ENCODE data around the gene SNAI1.
"Not testable (repeated sequence)": the region's sequence is repeated elsewhere in the genome, so short reads cannot be mapped to it uniquely, and the experiment has no call there.

SNAI1 gene

DNA sequence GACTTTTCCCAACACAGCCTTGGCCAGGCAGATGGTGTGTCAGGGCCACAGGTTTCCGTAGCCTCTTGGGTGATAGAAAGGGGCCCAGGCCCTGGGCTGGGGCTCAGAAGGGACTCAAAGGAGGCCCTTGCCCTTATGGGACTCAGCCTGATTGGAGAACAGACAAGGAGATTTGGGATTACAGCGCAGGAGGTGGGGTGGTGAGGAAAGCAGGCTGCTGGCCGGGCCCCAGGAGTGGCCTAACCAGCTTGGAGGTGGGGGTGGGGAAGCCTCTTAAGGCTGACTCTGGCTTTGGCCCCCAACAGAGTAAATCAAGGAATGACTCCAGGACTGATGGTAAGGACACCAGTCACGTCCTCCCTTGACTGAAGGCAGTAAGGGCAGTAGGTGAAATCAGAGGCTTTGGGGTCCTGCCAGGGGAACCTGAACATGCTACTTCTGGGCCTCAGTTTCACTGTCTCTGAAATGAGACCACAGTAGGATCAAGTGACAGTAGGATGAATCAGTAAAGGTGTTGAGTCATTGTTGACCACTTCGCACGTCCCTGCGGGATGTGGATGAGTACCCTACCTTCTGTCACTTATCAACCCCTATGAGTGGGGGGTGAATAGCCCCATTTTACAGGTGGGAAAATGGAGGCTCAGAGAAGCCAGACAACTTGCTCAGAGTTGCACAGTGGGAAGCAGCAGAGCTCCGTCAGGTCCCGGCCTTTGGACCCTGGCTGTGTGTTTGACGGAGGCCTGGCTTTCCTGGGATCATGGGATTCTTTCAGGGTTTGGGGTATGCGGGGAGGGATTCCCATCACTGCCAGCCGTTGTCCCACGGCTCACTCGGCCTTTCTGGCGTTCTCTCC, 4.5 kb downstream of the SNAI1 start:
- no peak for DNase-seq (ENCODE audit: low read depth)

DNA sequence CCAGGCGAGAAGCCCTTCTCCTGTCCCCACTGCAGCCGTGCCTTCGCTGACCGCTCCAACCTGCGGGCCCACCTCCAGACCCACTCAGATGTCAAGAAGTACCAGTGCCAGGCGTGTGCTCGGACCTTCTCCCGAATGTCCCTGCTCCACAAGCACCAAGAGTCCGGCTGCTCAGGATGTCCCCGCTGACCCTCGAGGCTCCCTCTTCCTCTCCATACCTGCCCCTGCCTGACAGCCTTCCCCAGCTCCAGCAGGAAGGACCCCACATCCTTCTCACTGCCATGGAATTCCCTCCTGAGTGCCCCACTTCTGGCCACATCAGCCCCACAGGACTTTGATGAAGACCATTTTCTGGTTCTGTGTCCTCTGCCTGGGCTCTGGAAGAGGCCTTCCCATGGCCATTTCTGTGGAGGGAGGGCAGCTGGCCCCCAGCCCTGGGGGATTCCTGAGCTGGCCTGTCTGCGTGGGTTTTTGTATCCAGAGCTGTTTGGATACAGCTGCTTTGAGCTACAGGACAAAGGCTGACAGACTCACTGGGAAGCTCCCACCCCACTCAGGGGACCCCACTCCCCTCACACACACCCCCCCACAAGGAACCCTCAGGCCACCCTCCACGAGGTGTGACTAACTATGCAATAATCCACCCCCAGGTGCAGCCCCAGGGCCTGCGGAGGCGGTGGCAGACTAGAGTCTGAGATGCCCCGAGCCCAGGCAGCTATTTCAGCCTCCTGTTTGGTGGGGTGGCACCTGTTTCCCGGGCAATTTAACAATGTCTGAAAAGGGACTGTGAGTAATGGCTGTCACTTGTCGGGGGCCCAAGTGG, 5.3 kb downstream of the SNAI1 start:
- DNase-seq (ENCODE audit: low read depth): no peak

DNA sequence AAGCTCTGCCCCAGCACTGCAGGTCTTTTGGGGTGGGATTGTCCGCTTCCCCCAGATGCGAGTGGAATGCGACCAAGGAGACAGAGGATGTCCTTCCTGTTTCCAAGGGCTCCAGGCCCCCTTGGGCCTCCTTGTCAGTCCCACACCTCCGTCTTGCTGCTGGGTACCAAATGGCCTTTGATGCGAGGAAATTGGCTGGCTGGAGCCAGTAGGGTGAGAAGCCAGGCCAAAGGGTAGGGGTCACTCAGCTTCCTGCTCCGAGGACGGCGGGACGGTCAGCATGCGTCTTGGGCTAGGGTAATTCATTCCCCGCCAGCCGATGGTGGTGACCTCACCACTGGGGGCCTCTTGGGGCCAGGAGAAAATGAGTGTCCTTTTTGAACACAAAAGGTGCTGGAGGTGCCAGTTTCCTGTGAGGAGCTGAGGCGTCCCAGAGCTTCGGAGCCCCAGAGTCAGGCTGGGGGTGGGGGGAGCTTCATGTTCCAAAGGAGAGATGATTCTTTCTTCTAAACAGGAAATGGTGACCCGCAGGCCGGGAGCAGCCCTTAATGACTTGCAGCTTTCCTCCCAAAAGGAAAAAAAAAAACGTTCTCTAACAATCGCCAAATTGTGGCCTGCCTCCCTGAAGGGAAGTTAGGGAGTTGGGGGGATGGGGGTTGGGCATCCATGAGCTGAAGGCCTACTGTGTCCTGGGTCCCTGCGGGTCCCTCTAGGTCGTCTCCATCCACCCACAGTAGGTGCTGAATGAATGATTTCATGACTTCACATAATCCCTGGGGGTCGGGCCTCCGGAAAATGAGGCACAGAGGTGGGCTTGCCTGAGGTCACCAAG, 6.7 kb downstream of the SNAI1 start:
- DNase-seq (ENCODE audit: low read depth): peak; percentile 92

DNA sequence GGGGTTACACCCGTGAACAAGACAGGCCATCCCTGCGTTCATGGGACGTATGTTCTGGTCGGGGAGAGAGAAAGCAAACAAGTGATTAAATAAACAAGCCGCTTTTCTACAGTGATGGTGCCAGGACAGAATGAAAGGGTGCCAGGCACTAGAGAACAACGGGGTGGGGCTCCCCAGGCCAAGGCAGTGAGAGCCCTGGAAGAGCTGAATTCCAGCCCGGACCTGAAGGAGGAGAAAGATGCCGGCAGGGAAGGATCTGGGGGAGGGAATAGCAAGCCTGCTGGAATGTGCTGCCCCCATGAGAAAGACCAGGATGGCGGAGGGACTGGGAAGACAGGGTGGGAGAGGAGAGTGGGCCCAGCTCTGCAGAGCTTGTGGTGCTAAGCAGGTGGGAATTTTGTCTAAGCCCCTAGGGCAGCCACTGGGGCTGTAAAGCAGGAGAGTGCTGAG, 7.5 kb downstream of the SNAI1 start:
- no peak for DNase-seq (ENCODE audit: low read depth)

DNA sequence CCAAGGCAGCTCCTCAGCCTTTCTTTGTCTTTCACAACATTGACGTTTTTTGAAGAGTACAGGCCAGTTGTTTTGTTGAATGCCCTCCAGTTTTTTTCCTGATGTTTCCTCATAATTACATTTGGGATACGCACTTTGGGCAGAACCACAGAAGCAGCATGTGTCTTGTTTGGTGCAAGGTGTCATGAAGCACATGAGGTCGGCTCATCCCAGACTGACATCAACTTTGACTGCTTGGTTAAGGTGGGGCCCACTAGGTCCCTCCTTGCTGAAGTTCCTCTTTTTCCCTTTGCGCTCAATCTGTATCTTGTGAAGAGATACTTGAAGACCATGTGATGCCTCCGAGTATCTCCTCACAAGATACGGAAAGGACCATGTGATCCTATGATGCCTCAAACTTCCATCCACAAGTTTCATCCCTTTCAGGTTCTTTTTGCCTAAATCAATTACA, 10.5 kb downstream of the SNAI1 start:
- DNase-seq (ENCODE audit: low read depth): no peak

DNA sequence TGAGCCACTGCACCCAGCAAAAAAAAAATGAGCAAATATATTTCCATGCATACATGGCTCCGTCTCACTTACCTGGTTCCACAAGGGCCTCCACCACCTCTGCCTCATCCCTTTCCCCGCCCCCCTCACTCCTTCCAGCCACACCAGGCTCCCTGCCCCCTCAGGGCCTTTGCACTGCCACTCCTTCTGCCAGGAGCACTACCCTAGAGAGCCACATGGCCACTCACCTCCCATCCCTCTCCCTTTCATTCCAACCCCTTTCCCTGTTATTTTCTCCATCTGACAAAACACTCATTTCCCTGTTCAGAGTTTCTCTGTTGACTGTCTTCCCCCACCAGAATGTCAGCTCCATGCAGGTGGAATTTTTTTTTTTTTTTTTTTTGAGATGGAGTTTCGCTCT, 12.8 kb downstream of the SNAI1 start:
- no peak for DNase-seq (ENCODE audit: low read depth)

DNA sequence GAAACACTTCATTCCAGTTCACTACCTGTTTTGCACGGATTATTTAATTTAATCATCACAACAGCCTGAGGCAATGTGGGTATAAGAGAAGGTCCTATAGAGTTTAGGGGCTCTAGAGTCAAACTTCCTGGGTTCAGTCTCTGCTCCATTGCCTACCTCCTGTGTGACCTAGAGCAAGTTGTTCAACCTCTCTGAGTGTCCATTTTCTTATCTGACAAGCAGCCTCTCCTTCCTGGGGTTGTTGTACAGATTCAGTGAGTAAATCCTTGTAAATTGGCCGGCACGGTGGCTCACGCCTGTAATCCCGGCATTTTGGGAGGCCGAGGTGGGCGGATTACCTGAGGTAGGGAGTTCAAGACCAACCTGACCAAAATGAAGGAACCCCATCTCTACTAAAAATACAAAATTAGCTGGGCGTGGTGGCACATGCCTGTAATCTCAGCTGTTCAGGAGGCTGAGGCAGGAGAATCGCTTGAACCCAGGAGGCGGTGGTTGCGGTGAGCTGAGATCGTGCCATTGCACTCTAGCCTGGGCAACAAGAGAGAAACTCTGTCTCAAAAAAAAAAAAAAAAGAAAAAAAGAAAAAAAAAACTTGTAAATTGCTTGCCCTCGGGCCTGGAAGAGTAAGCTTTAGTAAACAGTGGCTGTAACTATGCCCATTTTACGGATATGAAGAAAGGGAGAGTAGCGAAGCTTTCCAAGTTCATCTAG, 15.9 kb downstream of the SNAI1 start:
- DNase-seq (ENCODE audit: low read depth): not testable (repeated sequence)

DNA sequence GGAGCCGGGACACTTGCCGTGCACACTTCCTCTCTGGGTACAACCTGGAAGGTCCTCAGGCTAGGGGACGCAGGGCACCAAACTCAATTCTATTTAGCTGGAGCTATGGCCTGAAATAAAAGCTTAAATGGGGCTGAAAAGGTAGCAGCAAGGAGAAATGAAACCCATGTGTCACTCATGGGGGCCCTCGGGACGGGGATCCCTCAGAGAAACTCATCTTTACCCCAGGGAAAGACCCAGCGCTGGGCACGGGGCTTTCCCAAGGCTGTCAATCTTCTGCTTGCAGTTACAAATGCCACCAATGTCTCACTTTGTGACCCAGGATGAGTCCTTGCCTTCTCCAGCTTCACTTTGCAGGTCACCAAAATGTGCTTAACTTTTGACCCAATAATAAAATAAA, 16.5 kb downstream of the SNAI1 start:
- DNase-seq (ENCODE audit: low read depth): no peak

DNA sequence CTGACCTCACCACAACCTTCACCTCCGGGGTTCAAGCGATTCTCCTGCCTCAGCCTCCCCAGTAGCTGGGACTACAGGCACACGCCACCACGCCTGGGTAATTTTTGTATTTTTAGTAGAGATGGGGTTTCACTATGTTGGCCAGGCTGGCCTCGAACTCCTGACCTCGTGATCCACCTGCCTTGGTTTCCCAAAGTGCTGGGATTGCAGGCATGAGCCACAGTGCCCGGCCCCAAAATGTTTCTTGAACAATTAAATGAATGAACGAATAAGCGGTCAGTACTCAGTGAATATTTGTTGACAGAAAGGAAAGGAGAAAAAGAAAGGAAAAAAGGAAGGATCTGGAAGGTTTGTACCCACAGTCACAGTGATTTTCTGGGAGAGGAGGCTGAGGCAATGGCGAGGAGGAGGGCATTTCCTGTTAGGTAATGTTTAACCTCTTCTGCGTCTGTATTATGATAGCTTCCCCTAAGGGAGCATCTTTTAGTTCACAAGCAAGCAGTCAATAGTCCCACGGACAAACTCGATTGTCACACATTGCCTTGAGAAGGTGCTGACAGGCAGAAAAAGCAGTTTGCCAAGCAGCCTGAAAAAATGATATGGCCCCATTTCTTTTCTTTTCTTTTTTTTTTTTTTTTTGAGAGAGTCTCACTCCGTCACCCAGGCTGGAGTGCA, 17.9 kb downstream of the SNAI1 start:
- DNase-seq (ENCODE audit: low read depth): not testable (repeated sequence)

DNA sequence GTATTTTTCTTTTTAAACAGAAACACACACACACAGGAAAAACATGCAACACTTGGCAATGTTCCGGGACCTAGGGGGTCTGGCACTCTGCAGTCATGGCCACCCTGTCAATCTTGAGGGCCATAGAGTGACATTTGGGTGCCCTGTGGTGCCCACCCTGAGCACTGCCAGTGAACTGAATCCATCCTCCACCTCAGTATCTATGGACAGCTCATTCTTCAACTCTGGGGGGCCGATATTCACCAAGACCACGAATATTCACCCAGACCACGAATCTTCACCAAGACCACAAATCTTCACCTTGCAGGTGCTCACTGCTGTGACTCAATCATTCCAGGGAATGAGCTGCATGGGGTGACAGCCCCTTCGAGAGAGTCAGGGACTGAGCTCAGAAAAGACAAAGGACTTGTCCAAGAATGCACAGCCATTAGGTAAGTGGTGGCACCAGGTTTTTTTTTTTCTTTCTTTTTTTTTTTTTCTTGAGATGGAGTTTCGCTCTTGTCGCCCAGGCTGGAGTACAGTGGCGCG, 19.1 kb downstream of the SNAI1 start:
- DNase-seq (ENCODE audit: low read depth): no peak

DNA sequence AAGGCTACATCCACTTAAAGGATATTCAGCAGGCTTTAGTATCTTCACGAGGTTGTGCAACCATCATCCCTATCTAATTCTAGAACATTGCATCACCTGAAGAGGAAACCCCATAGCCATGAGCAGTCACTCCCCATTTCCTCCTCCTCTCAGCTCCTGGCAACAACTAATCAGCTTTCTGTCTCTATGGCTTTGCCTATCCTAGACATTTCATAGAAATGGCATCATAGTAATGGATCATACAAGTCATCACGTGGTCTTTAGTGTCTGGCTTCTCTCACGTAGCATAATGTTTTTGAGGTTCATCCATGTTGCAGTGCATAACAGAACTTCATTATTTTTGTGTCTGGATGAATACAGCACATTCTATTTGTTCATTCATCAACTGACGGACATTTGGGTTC, 20.5 kb downstream of the SNAI1 start:
- peak; percentile 100 for DNase-seq (ENCODE audit: low read depth)

DNA sequence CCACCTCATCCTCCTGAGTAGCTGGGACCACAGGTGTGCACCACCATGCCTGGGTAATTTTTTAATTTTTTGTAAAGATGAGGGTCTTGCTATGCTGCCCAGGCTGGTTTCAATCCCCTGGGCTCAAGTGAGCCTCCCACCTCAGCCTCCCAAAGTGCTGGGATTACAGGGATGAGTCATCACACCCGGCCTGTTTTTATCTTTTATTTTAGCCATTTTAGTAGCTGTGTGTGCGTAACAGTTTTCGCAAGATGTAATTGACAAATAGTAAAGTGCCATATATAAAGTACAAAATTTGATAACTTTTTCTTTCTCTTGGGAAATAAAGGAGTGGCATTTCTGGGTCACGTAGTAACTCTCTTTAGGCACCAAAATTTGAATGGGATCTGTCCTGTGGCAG, 21.4 kb downstream of the SNAI1 start:
- no peak for DNase-seq (ENCODE audit: low read depth)

DNA sequence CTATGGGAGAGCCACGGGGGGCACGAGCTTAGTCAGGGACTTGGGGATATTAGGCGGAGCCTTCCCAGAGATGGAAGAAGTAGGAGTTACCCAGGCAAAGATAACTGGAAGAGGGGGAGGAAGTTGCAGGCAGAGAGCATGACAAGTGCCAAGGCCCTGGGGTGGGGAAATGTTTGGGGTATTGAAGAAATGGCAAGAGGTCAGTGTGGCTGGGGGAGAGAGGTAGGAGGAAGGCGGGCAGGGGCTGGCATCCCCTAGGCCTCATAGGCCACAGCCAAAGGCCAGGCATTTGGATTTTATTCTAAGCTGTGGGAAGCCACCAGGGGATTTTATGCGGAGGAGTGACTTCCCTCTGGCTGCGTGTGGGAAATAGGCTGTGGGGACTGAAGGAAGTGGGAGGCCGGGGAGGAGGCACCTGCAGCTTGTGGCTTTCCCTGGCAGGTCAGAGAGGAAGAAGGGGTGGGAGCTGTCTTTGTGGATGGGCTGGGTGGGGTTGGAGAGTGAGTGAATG, 22.7 kb downstream of the SNAI1 start:
- no peak for DNase-seq (ENCODE audit: low read depth)

DNA sequence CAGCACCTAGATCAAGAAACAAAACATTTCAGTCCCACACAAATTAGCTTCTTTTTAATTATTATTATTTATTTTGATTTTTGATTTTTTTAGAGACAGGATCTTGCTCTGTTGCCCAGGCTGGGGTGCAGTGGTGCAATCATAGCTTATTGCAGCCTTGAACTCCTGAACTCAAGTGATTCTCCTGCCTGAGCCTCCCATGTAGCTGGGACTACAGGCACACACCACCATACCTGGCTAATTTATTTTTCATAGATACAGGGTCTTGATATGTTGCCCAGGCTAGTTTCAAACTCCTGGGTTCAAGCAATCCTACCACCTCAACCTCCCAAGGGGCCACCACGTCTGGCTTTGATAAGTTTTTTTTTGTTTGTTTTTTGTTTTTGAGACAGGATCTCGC, 24.6 kb downstream of the SNAI1 start:
- DNase-seq (ENCODE audit: low read depth): no peak

DNA sequence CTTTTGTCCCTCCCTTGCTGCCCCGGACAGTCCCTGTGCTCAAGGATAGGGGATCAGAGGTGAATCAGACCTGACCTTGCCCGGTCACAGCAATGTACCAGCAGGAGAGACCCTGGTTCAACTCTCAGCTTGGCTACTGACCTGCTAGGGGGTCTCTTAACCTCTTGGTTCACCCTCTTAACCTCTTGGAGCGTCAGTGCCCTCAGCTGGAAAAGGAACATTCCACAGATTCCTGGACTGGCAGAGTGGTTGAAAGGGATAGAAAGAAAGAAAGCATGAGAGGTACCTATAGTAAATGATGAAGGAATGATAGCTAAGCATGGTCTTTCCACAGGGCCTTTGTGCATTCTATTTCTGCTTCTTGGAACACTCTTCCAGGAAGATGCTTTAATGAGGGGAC, 25.2 kb downstream of the SNAI1 start:
- DNase-seq (ENCODE audit: low read depth): no peak

DNA sequence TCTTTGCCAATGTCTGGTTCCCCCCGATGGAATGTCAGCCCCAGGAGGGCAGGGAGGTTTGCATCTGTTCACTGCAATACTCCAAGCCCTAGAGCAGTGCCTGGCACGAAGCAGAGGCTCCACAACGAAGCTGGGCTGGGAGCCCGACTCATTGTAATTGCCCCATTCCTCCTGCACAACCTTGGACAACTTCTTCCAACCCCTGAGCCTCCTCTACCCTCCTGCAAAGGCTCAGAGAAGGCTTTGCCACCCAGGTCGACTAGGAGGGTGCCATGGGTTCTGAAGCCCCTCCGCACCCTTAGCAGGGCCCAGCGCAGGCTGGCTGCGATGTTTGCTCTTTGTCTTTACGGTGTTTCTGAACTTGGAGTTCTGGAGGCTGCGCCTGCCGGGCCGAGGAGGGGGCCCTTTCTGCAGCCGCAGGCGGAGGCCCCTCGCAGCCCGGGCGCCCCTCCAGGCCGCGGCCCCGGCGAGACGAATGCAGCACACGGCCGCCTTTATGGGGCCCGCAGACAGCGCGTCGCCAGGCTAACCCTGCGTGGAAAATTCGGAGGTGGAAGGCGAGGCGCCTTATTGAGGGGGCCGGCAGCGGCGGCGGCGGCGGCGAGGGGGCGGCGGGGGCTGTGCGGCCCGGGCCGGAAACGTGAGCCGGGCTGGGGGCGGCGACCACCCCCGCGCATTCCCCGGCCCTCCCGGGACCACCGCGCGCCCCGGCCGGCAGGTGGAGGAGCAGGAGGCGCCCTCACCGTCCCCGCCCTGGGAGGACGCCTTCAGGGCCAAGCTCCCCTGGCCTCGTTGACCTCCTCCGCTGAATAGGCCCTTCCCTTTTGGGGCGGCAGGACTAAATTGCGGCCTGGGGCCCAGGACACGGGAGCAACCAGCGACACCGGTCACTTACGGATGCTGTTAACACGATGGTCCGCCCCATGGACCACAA, 27.0 kb downstream of the SNAI1 start:
- no peak for DNase-seq (ENCODE audit: low read depth)

DNA sequence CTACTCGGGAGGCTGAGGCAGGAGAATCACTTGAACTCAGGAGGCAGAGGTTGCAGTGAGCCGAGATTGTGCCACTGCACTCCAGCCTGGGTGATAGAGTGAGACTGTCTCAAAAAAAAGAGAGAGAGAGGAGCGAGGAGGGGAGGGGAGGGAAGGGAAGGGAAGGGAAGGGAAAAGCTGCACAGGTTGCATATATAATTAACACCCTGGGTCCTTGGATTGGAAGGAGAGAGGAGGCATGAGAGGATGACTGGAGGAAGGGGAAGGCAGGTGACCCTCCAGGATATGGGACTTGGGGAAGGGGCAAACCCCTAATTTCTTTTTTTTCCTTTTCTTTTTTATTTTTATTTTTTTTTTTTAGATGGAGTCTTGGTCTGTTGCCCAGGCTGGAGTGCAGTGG, 28.8 kb downstream of the SNAI1 start:
- DNase-seq (ENCODE audit: low read depth): not testable (repeated sequence)

DNA sequence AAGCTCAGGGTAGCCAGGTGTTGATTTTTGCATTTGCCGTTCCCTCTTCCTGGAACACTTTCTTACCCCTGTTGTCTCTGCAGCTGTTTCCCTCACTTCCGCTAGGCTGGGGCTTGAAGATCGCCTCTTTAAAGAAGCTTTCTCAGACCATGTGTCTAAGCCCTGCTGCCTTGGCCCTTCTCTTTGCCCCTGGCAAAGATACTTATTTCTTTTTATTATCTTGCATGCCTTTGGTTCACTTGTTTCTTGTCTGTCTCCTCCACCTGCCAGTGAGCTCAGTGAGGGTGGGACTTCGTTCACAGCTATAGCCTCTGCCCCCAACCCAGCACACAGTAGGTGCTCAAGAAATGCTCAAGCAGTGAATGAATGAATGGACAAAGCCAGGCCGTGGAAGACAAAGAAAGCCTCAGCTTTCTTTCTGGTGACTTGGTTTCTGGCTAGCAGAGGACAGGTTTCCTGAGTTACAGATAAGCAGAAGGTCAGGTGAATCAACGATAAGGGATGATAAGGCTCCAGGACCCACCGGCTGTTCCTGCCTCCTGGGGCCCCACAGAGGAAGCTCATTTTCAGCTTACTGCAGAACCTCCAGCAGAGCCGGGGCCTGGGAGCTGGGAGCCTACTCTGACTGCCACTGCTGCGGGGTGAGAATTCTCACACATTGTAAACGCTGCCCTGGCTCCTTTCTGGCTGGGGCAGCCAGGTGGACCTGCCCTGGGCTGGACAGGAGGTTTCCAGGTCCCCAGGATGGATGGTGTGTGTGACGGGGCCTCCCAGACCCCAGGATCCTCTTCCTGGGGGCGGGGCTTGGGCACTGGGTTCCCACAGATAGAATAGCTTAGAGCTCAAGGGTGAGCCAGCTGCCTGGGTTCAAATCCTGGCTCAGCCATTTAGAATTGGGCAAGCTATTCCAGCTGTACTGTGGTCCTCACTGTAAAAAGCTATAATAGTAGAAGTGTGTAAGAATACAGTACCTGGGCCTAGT, 29.8 kb downstream of the SNAI1 start:
- DNase-seq (ENCODE audit: low read depth): no peak
